ENCODE data around the gene PAK3.
A peak's percentile ranks its signal among the peaks of the same experiment; 100 is the strongest.

Gene PAK3

DNA sequence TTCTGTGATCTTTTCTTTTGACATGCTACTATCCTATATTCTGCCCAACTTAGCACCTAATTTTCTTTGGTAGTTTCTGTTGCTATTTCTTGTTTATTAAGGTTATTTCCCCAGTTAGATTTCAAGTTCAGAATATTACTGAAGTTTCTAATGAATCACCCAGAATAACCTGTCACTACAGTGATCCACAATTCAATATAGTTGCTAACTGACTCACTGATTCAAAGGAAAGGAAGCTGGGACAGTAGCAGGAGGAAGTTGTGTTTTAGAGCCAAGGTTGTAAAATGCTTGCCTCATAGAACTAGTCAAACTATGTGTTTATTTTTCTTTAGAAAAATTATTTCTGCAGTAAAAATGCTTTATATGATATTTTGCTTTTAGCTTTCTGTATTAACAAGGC is 37.4 kb downstream of the PAK3 start:
- DNase-seq: no peak

DNA sequence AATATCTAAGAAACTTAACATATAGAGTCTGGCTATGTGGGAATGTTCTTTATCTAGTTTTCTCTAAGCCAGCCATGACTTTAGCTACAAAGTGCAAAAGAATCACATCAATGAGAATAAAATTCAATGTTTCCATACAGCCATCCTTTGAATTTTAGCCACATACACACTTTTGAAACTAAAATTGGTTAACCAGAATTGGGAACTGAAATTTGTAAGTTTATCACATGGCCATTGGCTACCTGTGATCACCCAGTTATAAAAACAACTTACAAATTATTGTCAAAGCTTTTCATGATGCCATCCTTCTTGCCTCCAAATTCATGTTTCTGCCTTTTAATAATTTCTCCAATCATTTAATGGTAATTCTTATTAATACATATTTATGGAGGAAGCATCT is 49.9 kb downstream of the PAK3 start:
- no peak for DNase-seq

DNA sequence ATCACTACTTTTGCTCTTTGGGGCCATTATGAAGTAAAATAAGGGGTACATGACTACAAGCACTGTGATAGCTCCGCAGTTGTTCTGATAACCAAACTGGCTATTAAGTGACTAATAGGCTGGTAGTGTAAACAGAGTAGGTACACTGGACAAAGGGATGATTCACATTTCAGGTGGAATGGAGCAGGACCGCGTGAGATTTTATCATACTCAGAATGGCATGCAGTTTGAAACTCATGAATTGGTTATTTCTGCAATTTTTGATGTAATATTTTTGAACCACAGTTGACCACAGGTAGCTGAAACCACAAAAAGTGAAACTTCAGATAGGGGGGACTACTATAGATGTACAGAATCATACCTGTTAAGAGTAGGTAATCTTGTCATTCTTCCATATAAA is 55.8 kb downstream of the PAK3 start:
- no peak for DNase-seq

DNA sequence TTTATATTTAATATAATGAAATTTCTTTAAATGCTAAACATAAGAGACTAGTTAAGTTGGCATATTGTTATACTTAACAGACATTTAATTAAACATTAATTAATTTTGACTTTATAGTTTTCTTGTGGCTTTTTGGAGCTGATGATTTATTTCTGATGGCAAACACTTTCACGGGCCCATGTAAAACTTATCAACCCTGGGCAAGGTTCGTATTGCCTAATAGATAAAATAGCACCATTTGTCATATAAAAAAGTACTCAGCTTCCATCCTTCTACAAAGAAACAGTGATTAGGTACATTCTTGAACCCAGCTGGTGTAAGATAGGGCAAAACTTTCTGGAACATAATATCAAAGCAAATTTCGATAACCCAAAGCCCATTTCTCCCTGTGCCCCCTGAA is 63.2 kb downstream of the PAK3 start:
- DNase-seq: no peak

DNA sequence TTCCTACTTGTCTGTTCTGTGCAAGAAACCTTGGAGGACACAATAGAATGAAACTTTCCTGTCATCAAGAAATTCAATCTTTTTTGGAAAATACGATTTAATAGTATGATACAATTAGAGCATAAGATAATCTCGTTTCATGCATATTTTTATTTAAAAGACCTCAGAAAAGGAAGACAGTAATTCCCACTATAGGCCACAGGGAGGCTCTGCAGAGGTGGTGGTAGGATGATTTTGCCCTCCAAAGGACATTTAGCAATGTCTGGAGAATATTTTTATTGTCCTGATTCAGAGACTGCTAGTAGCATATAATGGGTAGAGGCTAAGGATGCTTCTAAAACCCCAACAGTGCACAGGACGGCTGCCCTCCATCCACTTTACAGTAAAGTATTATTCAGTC is 68.7 kb downstream of the PAK3 start:
- DNase-seq: no peak

DNA sequence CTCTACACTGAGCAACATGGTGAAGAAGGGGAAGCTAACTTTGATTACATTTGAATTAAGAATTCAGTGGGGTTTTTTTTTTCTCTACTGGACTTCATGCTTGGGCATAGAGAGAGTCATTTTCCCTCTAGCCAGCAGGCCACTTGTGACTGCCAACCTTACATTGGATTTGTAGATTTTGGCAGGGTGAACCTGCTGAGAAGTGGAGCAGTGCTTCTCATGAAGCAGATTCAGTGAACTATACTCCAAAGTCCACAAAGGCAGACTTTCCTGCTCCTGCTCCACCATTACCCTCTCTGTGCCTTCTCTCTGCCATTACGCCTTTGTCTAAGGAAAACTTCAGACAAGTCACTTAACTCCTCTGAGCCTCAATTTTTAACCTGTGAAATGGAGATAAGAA is 69.9 kb downstream of the PAK3 start:
- DNase-seq: no peak

DNA sequence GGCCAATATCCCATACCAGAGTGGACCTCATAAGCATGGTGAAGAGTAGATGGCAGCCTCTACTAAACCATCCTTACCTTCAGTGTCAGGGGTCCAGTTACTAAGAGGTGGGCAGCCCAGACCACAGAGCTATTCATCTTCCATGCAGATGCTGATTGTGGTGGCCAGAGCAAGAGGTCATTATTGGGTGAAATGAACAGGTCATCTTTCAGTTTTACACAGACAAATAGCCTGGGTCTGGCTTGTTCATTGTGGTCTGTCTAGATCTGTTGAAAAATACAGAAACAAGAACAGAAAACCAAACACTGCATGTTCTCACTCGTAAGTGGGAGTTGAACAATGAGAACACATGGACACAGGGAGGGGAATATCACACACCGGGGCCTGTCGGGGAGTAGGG is 71.3 kb downstream of the PAK3 start:
- DNase-seq: no peak

DNA sequence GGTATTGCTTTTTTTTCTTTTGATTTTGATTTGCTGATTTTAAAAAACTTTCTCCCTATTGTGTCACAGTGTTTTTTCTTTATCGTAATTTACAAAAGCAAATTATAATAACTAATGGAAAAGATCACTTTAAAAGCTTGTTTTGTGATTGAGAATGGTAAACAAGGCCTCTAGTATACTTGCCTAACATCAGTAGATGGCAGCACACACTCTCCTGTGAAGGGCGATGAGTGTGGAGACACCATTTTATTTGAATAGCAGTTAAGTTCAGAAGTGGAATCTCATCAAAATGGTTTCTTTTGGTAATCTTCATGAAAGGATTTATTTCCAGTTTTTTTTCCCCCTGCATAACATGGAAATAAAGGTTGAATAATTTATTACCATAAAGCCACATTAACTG is 72.3 kb downstream of the PAK3 start:
- peak; percentile 41 for DNase-seq

DNA sequence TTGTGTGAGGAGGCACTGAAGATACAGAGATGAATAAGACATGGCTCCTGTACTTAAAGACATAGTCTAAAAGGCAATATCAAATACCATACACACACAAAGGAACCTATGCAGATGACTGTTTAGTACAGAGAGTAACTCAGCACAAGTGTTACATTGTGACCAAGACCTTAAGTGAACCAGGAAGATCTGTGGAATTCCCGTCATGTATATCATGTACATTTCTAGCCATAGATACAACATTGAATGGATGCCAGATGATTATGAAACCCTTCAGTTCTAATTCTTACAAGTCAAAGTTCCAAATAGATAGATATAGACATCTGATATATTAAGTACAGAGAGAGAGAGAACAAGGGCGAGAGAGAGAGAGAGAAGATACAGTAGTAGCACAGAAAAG is 73.2 kb downstream of the PAK3 start:
- no peak for DNase-seq

DNA sequence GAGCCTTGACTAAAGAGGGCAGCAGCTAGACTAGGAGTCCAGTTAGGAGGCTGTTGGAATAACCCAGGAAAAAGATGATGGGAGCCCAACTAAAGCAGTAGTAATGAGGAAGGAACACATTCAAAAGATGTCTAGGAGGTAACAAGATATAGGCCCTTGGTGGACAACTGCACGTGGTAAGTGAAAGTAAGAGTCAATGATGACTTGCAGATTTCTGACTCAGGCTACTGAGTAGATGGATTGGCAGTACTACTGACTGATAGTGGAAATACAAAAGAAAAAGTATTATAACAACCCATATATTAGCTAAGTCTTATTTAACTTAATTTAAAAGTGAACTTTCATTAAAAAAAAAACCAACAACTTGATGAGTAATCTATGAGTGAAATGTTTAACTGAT is 74.0 kb downstream of the PAK3 start:
- no peak for DNase-seq

DNA sequence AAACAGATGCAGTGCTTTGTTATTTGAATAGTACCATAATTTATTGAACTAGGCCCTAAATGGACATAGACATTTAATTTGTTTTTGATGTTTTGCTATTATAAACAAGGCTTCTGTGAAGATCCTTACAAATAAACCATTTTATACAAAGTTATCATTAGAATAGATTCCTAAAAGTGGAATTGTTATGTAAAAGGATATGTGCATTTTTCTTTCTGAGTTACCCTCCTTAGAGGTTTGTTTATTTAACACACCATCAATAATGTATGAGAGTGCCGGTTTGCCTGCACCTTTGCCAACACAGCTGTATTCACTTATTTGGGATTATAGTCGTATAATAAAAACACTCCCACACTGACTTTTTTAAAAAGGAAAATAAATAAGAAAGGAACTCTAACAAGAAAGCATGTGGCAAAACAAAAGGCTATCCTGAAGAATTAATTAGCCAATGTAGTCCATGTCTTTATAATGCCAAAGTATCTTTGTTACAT is 84.8 kb downstream of the PAK3 start:
- peak; percentile 37 for DNase-seq

DNA sequence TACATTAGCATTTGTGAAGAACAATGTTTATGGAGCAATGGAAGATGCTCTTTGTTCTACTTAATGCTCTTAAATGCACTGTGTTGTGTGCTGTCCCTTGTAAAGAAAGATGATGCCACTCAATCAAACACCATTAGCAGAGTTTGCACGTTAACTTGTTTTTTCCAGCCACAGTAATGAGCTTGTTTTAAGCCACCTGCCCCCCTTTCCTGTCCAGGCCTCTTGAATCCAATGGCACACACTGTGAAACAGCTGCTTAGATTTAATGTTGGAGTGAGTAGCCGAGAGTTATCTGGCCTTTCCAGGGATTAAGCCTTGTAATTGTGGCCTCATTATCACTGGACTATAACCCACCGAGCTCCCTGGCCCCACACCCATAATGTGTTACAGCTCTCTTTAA is 86.0 kb downstream of the PAK3 start:
- peak; percentile 31 for DNase-seq

DNA sequence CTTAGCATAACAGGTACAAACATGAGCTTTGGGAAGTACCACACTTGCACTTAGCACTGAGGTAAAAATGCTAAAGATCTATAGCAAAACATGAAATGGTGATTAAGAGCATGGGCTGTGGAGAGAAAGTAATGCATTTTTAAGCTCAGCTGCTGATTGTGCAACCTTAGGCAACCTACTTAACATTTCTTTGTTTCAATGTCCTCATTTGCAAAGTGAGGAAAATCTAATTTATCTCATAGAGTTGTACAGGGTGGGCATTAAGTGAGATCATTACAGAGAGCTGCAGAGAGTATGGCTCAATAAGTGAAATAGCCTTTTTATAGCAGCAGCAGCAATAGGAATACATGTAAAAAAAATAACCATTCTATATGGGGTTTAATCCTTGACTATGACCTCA is 87.0 kb downstream of the PAK3 start:
- no peak for DNase-seq

DNA sequence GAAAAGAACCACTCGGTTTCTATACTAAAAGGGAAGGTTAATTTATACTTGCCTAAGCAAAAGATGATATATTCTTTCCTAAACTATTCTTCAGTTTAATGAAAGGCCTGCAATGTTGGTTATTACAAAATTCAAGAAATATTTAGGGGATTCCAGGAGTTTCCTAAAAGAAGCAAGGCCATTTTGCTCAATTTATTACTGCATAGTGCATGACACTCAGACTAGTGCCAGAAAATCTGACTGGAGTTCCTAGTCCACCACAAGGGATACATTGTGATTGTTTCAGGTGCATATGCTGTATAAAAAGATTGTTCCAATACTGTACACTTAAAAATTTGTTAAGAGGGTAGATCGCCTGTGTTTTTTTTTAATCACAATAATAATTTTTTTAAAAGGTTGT is 95.6 kb downstream of the PAK3 start:
- DNase-seq: no peak

DNA sequence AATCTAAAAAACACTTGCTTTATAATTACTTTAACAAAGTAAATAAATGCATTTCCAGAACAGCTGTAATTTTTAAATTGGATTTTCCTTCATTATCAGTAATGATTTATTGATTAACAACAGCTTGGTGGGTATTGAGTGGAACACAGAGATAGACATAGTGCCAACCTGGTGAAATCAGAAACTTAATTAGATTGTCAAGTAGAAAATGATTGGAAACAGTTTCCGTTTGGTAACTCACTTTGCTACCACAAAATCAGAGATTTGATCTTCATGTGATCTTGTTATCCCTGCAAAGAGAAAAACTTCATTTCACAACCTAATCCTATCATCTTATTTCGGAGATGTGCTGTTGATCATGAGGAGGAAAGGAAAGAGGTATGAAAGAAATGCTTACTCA is 103.5 kb downstream of the PAK3 start:
- DNase-seq: no peak

DNA sequence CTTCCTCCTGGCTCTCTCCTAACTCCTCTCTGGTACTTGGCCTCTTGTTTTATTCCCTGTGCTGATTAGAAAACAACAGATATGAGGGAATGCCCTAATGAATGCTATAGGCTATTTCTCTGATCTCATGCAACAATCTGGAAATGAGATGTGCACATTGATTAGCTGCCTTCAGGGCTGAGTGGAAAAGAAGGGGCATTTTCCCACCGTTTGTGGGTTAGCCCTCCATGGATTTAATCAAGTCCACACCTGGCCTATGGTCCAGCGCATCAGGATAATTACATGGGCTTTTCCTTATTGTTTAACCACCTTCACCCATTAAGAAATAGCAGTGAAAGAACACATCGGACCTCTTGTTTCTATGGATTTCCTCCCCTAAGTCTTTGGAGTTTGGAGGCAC is 104.3 kb downstream of the PAK3 start:
- no peak for DNase-seq

DNA sequence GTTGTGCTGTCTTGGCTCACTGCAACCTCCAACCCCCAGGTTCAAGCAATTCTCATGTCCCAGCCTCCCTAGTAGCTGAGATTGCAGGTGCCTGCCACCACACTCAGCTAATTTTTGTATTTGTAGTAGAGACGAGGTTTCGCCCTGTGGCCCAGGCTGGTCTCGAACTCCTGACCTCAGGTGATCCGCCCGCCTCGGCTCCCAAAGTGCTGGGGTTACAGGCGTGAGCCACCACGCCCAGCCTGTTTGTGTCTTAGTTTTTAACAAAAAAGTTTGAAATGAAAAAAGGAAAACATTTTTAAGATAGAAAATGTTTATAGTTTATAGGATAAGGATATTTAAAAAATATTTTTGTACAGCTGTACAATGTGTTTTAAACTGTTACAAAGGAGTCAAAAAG is 111.9 kb downstream of the PAK3 start:
- DNase-seq: no peak

DNA sequence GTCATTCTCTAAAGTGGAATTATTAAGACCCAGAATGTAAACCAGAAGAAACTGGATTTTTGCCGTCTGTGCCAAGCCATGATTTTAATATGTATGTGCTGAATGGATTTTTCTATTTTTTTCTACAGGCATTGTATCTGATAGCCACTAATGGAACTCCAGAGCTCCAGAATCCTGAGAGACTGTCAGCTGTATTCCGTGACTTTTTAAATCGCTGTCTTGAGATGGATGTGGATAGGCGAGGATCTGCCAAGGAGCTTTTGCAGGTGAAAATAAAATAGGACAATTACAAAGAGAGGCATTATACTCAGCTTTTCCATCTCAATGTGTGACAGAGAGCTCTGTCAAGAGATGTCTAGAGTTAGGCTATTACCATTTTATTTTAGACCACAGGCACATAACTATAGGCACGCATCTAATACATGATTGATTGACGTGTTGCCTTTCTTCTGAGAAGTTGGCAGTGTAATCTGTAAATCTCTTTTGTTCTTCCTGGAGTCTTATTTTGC is 120.4 kb downstream of the PAK3 start:
- DNase-seq: no peak

DNA sequence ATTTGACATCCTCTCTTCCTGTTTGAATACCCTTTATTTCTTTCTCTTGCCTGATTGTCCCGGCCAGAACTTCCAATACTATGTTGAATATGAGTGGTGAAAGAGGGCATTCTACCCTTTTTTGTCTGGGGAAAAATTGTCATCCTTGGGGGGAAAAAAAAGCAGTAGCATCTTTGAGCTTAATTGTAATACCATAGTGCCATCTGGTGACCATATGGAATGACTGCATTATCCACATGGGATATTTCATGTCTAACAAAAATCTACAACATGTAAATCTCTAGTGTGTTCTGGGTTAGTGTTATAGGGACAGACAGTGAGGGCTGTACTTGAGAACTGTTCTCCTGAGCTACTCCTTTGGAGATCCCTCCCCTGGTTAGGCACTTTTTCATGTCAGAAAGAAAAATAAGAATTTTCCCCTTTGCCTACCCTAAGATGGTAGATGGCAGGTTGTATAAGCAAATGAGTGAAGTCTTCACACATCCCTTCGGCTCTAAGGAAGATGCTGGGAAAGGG is 148.3 kb downstream of the PAK3 start:
- peak; percentile 9 for DNase-seq

DNA sequence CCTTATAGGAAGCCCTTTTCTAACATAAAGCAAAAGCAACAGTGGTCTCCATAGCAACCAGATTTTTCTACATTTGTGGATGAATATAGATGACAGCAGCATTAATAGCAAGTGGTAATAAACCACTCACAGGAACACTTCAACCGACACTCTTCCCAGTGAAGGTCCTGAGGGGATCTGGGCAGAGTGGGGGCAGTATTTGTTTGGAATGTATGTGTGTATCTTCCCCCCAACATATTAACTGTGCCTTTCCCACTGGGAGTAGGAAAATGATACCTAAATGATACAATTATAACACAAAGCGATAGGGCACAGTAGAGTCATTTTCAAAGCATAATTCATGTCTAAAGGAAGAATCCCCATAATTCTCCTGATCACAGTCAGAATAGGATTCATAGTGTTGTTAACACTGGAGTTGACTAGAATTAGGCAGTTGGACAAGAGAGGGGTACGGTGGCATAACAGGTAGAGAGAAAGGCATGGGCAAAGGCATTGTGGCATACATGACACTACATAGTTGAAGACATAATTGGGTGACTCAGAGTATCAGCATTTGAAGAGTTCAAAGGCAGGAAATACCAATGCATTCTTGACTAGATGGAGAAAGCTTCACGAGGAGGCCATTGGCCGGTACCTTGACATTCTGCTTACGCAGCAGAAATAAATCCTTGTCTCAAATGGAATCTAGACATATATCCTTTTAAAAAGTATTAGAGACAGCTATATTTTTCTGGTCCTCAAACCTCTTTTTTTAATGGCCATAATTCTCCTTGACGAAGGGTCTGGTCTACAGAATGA is 159.1 kb downstream of the PAK3 start:
- no peak for DNase-seq

DNA sequence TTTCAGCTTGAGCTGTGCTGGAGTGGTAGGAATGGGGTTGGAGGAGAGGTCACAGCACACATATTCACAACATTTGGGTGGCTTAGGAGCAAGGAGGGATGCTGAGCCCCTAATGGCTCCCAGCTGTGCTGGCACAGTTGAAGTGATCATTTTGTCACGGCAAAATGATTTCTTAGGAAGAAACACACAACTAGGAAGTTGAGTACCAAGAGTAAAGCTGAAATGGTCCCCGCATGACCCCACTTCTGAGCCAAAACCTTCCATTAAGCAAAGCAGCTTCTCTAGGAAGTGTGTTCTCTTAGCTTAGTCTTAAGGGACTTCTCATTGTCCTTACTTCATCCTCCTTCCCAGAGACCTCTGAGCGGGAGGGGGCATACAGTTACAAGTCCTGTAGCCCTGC is 161.7 kb downstream of the PAK3 start:
- DNase-seq: no peak

DNA sequence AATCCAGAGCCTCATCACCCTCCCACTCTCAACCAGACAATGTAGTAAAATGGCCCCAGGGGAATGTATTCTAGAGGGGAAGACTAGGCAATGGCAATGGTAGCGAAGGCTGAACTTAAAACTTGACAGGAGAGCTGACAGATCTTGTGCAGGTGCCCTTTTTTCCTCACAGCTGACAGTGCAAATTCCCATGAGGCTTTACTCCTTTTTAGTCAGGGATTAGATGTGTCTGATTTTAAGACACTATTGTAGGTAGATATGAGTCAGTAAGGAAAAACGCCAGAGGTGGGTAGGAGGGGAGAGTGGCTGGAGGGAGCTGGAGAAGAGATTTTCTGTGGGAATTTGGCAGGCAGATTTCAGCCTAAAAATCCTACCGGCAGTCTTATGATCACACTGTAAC is 163.6 kb downstream of the PAK3 start:
- no peak for DNase-seq

DNA sequence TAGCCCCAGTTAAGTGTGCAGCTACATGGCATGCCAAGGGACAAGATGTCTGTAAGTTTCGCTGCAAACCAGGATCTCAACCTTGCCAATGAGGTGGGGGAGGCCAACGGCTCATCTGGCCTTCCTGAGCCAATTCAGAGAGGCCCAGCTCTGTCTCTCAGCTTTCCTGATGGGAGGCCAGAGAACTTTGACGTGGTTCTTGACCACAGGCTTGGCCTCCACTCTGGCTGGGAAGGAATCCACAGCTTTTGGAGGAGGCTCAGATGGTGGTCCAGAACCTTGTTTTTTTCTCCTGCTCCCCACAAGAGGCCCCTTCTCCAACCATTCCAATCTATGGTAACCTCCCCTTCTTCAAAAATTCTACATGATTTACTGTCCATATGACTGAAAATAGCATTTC is 164.5 kb downstream of the PAK3 start:
- no peak for DNase-seq

DNA sequence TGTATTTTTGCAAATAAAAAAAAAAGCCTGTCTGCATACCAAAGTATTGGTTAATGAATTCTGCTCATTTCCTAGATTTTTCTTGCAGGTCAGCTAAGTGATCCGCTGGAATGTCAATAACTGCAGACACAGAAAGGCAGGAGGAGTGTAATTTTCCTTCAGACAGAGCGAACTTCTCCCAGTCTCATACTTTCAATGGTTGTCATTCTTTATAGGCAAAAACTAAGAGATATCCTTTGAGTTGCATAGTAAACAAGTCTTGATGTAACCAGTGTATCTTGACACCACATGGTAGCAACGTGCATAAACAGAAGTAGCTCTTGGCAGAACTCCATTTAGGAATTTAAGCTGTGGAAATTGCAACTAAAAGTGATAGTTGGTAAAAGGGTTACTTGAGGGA is 166.1 kb downstream of the PAK3 start:
- no peak for DNase-seq

DNA sequence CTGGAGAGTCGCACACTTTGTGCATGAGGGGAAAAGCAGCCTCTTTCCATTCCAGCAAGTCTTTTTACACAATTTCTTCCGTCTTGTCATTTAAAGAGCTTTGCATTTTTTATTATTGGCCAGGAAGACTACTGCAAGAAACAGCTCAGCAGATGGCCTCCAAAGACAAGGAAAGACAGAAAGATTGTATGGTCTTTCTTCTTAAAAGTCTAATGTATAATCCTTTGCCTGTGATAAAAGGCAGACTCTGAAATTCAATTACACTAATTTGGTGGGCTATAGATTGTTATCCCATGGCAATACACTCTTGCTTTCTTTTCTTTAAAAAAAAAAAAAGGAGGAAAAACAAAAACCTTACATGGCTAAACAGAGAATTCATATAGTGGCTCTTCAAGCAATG is 168.4 kb downstream of the PAK3 start:
- DNase-seq: no peak
